Measurements from ENCODE around the gene RAB4A. TPM values are rescaled to one million over a fixed set of nuclear protein-coding genes. Genes with fewer than 3 reads are reported as not detected.
A peak's percentile ranks its signal among the peaks of the same experiment; 100 is the strongest.

Gene RAB4A
- total RNA-seq = 10 to 100 TPM; 37.1 to 78.4 (median 49.3) TPM

- Histone ChIP-seq H3K36me3 (no peaks in the 10 kb centered on the region), H3K4me1 (peaks cover 48% of the 10 kb centered on the region), H3K4me3 (peak within 1 kb of the TSS; percentile 87), H3K27me3 (no peaks in the 10 kb centered on the region), H3K27ac (peak within 1 kb of the TSS; percentile 88), H3K9me3 (no peaks in the 10 kb centered on the region)
- no peak for TF ChIP-seq EP300 (IDR thresholded peaks at IDR 0.05)
- peak in 1 of 2 donors; percentile 66 for TF ChIP-seq POLR2A (IDR thresholded peaks at IDR 0.05)
- 75% methylated on average over 9 of the region's 95 CpGs for WGBS
- peak; percentile 87 to 89 for DNase-seq (ENCODE audit: low spot score in 2 of 2)
Observed at GRCh38 chr1:229270547-229271447, at the start of gene RAB4A. RAB4A (plus strand) TSS chr1:229271111; CDS start chr1:229271340, 229 bp downstream.

- Histone ChIP-seq H3K4me3 (no peak overlapping the region), H3K4me1 (peaks cover 23% of the 10 kb centered on the region), H3K36me3 (no peaks in the 10 kb centered on the region), H3K9me3 (no peaks in the 10 kb centered on the region), H3K27ac (no peak overlapping the region), H3K27me3 (no peaks in the 10 kb centered on the region)
- DNase-seq (ENCODE audit: low spot score in 2 of 2) = no peak
- WGBS = 97% methylated on average over 3 of the region's 3 CpGs
- TF ChIP-seq CTCF (IDR thresholded peaks at IDR 0.05) (no peak), EP300 (IDR thresholded peaks at IDR 0.05) (no peak), POLR2AphosphoS5 (IDR thresholded peaks at IDR 0.05) (no peak), POLR2A (IDR thresholded peaks at IDR 0.05) (no peak)
Observed at GRCh38 chr1:229222081-229222480, 48.8 kb upstream of the RAB4A start.

- no peak for DNase-seq (ENCODE audit: low spot score in 2 of 2)
- no peak for TF ChIP-seq POLR2A (IDR thresholded peaks at IDR 0.05)
- no peak for TF ChIP-seq EP300 (IDR thresholded peaks at IDR 0.05)
- no peak for TF ChIP-seq CTCF (IDR thresholded peaks at IDR 0.05)
- TF ChIP-seq POLR2AphosphoS5 (IDR thresholded peaks at IDR 0.05) = no peak
- Histone ChIP-seq H3K4me3 (no peak overlapping the region), H3K9me3 (no peaks in the 10 kb centered on the region), H3K36me3 (no peaks in the 10 kb centered on the region), H3K27ac (no peak overlapping the region), H3K4me1 (peaks cover 34% of the 10 kb centered on the region), H3K27me3 (no peaks in the 10 kb centered on the region)
- 83% methylated on average over 8 of the region's 8 CpGs for WGBS
Observed at GRCh38 chr1:229223498-229223897, 47.4 kb upstream of the RAB4A start.

- H3K36me3 ChIP-seq = no peaks in the 10 kb centered on the region
- peaks cover 41% of the 10 kb centered on the region for H3K4me1 ChIP-seq
- no peak overlapping the region for H3K27ac ChIP-seq
- H3K9me3 ChIP-seq = no peaks in the 10 kb centered on the region
- no peak for TF ChIP-seq EP300 (IDR thresholded peaks at IDR 0.05)
- TF ChIP-seq POLR2AphosphoS5 (IDR thresholded peaks at IDR 0.05) = no peak
- TF ChIP-seq CTCF (IDR thresholded peaks at IDR 0.05) = no peak
- TF ChIP-seq POLR2A (IDR thresholded peaks at IDR 0.05) = no peak
- WGBS = 81% methylated on average over 2 of the region's 2 CpGs
- H3K27me3 ChIP-seq = no peaks in the 10 kb centered on the region
- no peak for DNase-seq (ENCODE audit: low spot score in 2 of 2)
- no peak overlapping the region for H3K4me3 ChIP-seq
Observed at GRCh38 chr1:229224308-229224707, 46.6 kb upstream of the RAB4A start.

GRCh38 chr1:229225331-229225782, 45.6 kb upstream of the RAB4A start:
- Histone ChIP-seq H3K36me3 (no peaks in the 10 kb centered on the region), H3K27ac (no peak overlapping the region), H3K9me3 (no peaks in the 10 kb centered on the region), H3K4me1 (peaks cover 52% of the 10 kb centered on the region), H3K4me3 (no peak overlapping the region), H3K27me3 (no peaks in the 10 kb centered on the region)
- no peak for TF ChIP-seq CTCF (IDR thresholded peaks at IDR 0.05)
- no peak for TF ChIP-seq EP300 (IDR thresholded peaks at IDR 0.05)
- no peak for TF ChIP-seq POLR2A (IDR thresholded peaks at IDR 0.05)
- no peak for TF ChIP-seq POLR2AphosphoS5 (IDR thresholded peaks at IDR 0.05)
- no peak for DNase-seq (ENCODE audit: low spot score in 2 of 2)
- 10% methylated on average over 2 of the region's 7 CpGs for WGBS
